MCF 10A (cell line): ENCODE results near the gene CENATAC. TPM values are rescaled to one million over a fixed set of nuclear protein-coding genes. Genes with fewer than 3 reads are reported as not detected.

Experiments
- BruUV-seq: library from RNA; stranded (reverse); fragments of 400-500 nt; replicated peaks from 2 replicates; lab custom pipeline; 2021; lab: Mats Ljungman, UMichigan
- CTCF ChIA-PET: fragments of 300-600 bp; sonication (Branson Sonifier 250); formaldehyde crosslinking; extraction: SDS; loops from one replicate; lab custom pipeline; 2021; ENCODE audit warnings: antibody characterized with exemption, inconsistent platforms; lab: Yijun Ruan, JAX
- POLR2A ChIA-PET: fragments of 300-600, 350-650 bp; sonication (Branson Sonifier 250); formaldehyde crosslinking; extraction: SDS; loops from one replicate; lab custom pipeline; 2020; ENCODE audit warnings: antibody characterized with exemption, inconsistent platforms; lab: Yijun Ruan, JAX
- DNase-seq: peaks from one replicate; pipeline ENCODE4 v3.0.0-alpha.2; 2018; ENCODE audit not compliant: unreplicated experiment
- H3K27ac Mint-ChIP-seq: one replicate; pipeline ENCODE4 v1.8.0; 2022; ENCODE audit warnings: mild to moderate bottlenecking, low read depth, mixed read lengths; ENCODE audit not compliant: unreplicated experiment
- H3K27me3 Mint-ChIP-seq: one replicate; pipeline ENCODE4 v1.8.0; 2022; ENCODE audit warnings: mixed read lengths; ENCODE audit not compliant: insufficient read depth, unreplicated experiment
- H3K36me3 Mint-ChIP-seq: one replicate; pipeline ENCODE4 v1.8.0; 2022; ENCODE audit warnings: mild to moderate bottlenecking, moderate library complexity, mixed read lengths; ENCODE audit not compliant: insufficient read depth, unreplicated experiment
- H3K4me1 Mint-ChIP-seq: one replicate; pipeline ENCODE4 v1.8.0; 2022; ENCODE audit warnings: mixed read lengths; ENCODE audit not compliant: insufficient read depth, unreplicated experiment
- H3K4me3 Mint-ChIP-seq: one replicate; pipeline ENCODE4 v1.8.0; 2022; ENCODE audit warnings: mild to moderate bottlenecking, moderate library complexity, mixed read lengths; ENCODE audit not compliant: unreplicated experiment
- H3K9me3 Mint-ChIP-seq: one replicate; pipeline ENCODE4 v1.8.0; 2022; ENCODE audit warnings: mixed read lengths; ENCODE audit not compliant: unreplicated experiment
- intact Hi-C: fragments of 100-400 bp; cut with micrococcal nuclease; formaldehyde crosslinking; loops from 2 replicates; pipeline ENCODE4 v1.14.1; 2022
- total RNA-seq: library from RNA; stranded (reverse); gene quantifications from 2 replicates; pipeline ENCODE4 v1.2.3, GENCODE V29; 2022
- TF ChIP-seq, protein P1 (sequence below): fragments of 200-600 bp; IDR thresholded peaks from one replicate; pipeline ENCODE4 v1.8.0; 2022; ENCODE audit warnings: antibody characterized with exemption, mild to moderate bottlenecking; ENCODE audit not compliant: unreplicated experiment

Gene CENATAC
- total RNA-seq, 1 experiment from 2014 or later, result 49.0 TPM

DNA sequence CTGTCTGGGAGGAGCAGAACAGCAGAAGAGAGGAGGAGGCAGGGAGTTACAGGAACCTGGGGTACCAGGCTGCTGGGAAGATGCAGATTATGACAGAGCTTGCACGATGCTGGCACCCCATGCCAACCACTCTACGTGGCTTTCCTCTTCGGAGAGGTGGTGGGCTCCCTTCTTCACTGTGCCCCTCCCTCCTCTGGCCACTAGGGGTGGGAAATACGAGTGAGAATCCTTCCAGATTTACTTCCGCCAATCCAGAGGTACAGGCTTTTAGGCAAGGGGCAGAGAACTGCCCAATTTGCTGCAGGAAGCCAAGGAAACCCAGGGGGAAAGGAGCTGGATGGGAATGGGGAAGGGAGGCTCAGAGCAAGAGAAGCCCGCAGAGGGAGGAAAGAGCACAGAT lies 46.8 kb downstream of the CENATAC start:
- H3K27ac Mint-ChIP-seq, result no peak overlapping the region
- no TSS peak for BruUV-seq
- H3K9me3 Mint-ChIP-seq, result no peaks in the 10 kb centered on the region
- TF ChIP-seq, protein P1, sequence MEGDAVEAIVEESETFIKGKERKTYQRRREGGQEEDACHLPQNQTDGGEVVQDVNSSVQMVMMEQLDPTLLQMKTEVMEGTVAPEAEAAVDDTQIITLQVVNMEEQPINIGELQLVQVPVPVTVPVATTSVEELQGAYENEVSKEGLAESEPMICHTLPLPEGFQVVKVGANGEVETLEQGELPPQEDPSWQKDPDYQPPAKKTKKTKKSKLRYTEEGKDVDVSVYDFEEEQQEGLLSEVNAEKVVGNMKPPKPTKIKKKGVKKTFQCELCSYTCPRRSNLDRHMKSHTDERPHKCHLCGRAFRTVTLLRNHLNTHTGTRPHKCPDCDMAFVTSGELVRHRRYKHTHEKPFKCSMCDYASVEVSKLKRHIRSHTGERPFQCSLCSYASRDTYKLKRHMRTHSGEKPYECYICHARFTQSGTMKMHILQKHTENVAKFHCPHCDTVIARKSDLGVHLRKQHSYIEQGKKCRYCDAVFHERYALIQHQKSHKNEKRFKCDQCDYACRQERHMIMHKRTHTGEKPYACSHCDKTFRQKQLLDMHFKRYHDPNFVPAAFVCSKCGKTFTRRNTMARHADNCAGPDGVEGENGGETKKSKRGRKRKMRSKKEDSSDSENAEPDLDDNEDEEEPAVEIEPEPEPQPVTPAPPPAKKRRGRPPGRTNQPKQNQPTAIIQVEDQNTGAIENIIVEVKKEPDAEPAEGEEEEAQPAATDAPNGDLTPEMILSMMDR, result no peak
- H3K4me3 Mint-ChIP-seq, result no peak overlapping the region
- H3K4me1 Mint-ChIP-seq, result no peaks in the 10 kb centered on the region
- intact Hi-C loops, result no loop called here
- peaks cover 57% of the 10 kb centered on the region for H3K36me3 Mint-ChIP-seq
- no peak for DNase-seq
- POLR2A ChIA-PET, result interaction anchor here (1.1 to 1.4 kb wide), 2 partner anchors 23 to 26 kb away, joined by 3 read pairs; partner anchors contain the start of genes RPS25, TRAPPC4 and VPS11
- H3K27me3 Mint-ChIP-seq, result no peaks in the 10 kb centered on the region
- CTCF ChIA-PET, result no interaction called here

DNA sequence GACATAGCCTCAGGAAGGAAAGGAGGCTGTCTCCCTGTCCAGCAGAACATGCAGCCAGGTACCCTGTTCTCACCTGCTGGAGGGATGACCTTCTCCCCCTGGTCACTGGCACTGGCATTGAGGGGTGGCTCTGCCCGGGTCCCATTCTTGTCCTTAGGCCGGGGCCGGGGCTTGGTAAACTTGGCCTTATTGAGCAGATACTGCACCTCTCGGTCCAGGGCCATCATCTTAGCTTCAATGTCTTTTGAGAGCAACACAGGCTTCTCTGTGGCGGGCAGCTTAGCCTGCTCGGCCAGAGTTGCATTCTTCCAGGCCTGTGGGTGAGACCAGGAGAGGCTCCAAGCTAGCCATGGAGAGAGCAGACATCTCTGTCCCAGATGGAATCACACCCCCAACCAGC lies 48.6 kb downstream of the CENATAC start:
- Mint-ChIP-seq H3K36me3 (peaks cover 75% of the 10 kb centered on the region), H3K27me3 (no peaks in the 10 kb centered on the region), H3K4me1 (no peaks in the 10 kb centered on the region), H3K9me3 (no peaks in the 10 kb centered on the region), H3K4me3 (no peak overlapping the region), H3K27ac (no peak overlapping the region)
- ChIA-PET POLR2A (no interaction called here), CTCF (interaction anchor here (0.5 to 1.4 kb wide), 2 partner anchors 10 to 584 kb away, joined by 3 to 4 read pairs; no protein-coding TSS in a partner anchor)
- intact Hi-C loops, result no loop called here
- BruUV-seq, result no TSS peak
- TF ChIP-seq, protein P1, result no peak
- no peak for DNase-seq

DNA sequence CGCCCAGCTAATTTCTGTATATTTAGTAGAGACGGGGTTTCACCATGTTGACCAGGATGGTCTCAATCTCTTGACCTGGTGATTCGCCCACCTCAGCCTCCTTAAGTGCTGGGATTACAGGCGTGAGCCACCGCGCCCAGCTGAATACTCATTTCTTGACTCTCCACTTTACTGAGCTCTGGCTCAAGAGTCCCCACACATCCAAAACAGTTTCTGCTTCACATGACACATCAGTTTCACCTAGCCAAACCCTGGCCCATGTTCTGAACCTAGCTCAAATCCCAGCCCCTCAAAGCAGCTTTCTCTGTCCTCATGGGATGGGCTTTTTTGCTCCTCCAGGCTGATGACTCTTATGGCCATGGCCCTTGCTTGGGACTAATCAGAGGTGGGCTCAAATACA lies 49.3 kb downstream of the CENATAC start:
- DNase-seq, result no peak
- CTCF ChIA-PET, result interaction anchor here (1.5 to 1.7 kb wide), 2 partner anchors 9 to 13 kb away, joined by 4 to 6 read pairs; no protein-coding TSS in a partner anchor
- intact Hi-C loops, result no loop called here
- TF ChIP-seq, protein P1, result no peak
- Mint-ChIP-seq H3K9me3 (no peaks in the 10 kb centered on the region), H3K36me3 (peaks cover 81% of the 10 kb centered on the region), H3K4me3 (no peak overlapping the region), H3K27ac (no peak overlapping the region), H3K4me1 (no peaks in the 10 kb centered on the region), H3K27me3 (no peaks in the 10 kb centered on the region)
- no TSS peak for BruUV-seq
- POLR2A ChIA-PET, result interaction anchor here (1.5 kb wide), 1 partner anchor 10 kb away, joined by 5 read pairs; the partner anchor contains the start of gene HYOU1

DNA sequence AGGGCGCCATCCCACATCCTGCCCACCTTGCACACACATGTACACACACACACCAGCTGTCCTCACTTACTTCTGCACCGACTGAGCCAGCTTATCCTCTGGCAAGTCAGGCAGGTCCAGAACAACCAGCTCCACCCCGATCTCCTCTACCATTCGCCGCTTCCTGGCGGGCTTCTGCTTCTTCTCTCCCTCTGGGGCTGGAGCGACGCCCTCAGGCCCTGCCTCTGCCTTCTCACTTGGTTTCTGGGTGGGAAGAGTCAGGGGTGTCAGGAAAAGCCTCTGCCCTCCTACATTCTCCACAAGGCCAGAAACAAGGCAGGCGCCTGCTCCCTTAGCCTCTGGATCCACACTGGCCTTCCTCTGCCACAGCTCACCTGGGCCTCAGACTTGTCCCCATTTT lies 50.7 kb downstream of the CENATAC start:
- Mint-ChIP-seq H3K9me3 (no peaks in the 10 kb centered on the region), H3K27me3 (no peaks in the 10 kb centered on the region), H3K4me3 (no peak overlapping the region), H3K36me3 (peaks cover 94% of the 10 kb centered on the region), H3K4me1 (peaks cover 7% of the 10 kb centered on the region), H3K27ac (no peak overlapping the region)
- intact Hi-C loops, result no loop called here
- ChIA-PET POLR2A (interaction anchor here (0.5 kb wide), 1 partner anchor 257 kb away, joined by 3 read pairs; no protein-coding TSS in a partner anchor), CTCF (interaction anchor here (0.7 to 1.7 kb wide), 3 partner anchors 14 to 148 kb away, joined by 4 to 6 read pairs (median 4); no protein-coding TSS in a partner anchor)
- no TSS peak for BruUV-seq
- DNase-seq, result no peak
- TF ChIP-seq, protein P1, result no peak
